Activated CD4-positive, CD25-positive, alpha-beta regulatory T cell treated with anti-CD3 and anti-CD28 coated beads, Interleukin-2, amount 50 U/mL, for 16 hours (primary cell): Measurements from ENCODE around the gene TEDC1.

ENCODE experiments used
- DNase-seq: peaks from one replicate; pipeline ENCODE4 v3.0.0-alpha.2; 2020; ENCODE audit warnings: low read depth, low spot score

The TEDC1 gene

DNA sequence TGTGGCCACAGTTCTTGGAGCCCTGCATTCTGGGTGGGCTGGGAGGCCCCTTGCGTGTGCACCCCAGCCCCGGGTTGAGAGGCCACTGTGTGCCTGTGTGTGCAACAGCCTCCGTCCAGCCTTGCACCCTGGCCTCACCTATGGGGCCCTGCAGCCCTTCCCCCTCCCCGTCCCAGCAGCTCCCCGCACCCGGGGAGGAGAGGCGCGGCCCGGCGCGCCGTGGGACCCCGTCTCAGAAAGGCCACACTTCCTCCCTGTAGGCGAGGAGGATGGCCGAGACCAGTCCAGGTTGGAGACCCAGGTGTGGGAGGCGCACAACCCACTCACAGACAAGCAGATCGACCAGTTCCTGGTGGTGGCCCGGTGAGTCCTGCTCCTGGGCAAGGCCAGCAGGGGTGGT is 33.0 kb upstream of the TEDC1 start:
- DNase-seq, result no peak

DNA sequence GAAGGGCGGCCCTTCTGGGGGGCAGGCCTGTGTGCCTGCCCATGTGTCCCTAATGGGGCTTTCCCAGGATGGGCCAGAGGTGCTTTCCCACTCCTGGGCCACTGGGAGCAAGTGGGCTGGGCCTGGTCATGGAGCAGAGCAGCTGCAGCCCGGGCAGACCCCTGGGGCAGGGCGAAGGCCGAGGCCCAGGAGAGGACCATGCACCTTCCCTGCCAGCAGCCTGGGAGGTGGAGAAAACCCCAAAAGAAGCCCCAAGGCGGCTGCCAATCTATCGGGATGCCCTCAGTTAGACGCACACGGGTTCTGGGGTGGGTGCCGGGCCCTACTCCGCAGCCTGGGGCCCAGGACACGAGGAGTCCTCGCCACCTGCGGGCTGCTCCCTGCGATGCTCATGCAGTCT is 32.5 kb upstream of the TEDC1 start:
- DNase-seq, result no peak

DNA sequence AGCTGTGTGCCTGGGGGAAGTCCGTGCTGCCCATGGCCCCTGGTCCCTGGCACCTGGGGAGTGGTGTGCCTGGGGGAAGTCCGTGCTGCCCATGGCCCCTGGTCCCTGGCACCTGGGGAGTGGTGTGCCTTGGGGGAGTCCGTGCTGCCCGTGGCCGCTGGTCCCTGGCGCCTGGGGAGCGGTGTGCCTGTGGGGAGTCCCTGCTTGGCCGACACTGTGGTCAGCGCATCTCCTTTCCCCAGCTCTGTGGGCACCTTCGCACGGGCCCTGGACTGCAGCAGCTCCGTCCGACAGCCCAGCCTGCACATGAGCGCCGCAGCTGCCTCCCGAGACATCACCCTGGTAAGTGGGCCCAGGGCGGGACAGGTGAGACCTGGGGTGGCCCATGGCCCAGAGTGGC is 30.9 kb upstream of the TEDC1 start:
- DNase-seq, result no peak

GRCh38 chr14:105460616-105461015 is 30.4 kb upstream of the TEDC1 start:
- no peak for DNase-seq

DNA sequence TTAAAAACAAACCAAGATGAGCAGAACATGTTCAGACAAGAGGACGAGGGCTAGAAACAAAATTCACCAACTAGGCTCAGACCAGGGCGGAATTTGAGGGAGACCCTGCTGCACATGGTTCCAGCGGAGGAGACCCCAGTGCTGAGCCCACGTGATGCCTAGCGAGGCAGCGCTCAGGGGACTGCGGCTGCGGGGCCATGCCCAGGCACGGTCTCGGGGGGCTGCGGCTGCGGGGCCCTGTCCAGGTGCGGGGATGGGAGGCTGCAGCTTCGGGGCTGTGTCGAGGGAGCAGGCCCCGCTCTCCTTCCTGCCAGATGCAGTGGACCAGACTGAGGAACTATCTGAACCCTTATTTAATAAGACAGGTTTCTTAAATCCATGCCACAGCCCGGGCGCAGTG is 29.1 kb upstream of the TEDC1 start:
- no peak for DNase-seq

DNA sequence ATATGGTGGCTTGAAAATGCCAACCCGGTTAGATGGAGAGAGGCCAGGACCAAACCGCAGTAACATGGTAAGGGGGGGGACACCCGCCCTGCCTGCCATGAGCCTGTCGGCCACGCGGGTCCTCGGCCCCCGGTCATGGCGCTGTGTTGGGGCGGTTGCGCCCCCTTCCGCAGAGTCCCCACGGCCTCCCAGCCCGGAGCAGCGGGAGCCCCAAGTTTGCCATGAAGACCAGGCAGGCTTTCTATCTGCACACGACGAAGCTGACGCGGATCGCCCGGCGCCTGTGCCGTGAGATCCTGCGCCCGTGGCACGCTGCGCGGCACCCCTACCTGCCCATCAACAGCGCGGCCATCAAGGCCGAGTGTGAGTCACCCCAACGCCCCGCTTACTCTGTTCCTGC is 26.5 kb upstream of the TEDC1 start:
- no peak for DNase-seq

DNA sequence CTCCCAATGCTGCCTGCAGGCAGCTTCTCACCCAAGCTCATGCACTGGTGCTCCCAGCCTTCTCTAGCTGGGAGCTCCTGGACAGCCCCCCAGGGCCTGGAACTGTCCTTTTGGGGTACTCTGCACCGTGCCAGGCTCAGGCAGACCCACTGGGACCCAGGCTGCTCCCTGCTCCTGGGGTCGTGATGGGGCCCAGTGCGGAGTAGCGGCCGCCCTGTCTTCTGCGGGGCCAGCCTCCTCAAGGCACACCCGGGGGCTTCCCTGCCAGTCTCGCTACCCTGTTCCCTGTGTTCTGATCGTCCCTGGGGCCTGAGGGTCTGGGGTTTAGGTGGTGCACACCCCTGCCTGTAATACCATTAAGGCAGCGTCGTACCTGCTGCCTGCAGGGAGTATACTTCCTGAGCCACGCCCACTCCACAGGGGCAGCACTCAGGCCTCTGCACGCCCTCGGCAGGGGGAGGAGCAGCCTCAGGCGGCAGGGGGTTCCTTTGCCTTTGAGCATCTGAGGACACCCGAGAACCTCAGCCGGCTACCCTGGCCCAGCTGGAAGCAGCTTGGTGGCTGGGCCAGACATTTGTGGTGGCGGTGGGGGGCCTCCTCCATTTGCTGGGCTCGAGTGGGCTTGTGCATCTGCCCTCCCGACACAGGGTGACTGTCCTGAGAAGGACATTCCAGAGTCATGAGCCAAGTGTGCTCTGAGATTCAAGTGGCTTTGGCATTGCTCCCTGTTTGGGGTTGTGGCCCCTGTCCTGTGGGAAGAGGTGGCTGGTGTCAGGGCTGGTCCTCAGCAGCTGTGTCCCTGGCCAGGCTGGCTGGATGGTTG is 25.6 kb upstream of the TEDC1 start:
- no peak for DNase-seq

- DNase-seq, result no peak
Observed at GRCh38 chr14:105466531-105467248, 24.4 kb upstream of the TEDC1 start.

GRCh38 chr14:105467249-105467941 is 23.7 kb upstream of the TEDC1 start:
- DNase-seq, result no peak

- no peak for DNase-seq
Observed at GRCh38 chr14:105467942-105468471, 23.0 kb upstream of the TEDC1 start.

DNA sequence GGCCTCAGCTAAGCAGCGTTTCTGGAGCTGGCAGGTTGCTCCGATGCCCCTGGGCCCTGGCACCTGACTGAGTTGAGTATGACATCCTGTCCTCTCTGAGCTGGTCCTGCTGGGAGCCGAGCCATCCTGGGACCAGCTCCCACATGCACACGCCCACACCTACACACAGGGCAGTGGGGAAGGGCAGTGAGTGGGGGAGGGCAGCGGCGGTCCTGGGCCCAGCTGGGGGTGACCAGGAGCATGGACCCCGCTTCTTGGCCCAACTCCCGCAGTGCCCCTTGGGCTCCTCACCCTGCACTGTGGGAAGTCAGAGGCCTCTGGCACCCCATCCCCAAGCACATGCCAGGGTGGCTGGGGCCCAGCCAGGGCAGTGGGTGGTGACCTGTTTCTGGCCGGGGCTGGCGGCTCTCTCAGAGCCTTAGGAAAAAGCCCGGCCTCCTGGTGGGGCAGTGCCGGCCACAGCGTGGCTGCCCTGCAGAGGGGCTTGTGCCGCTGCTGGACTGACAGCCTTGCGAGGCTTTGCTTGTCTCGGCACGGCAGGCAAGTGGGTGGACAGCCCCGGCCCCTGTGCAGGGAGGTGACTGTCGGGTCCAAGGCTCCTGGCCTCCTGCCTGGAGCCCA is 22.3 kb upstream of the TEDC1 start:
- DNase-seq, result no peak

DNA sequence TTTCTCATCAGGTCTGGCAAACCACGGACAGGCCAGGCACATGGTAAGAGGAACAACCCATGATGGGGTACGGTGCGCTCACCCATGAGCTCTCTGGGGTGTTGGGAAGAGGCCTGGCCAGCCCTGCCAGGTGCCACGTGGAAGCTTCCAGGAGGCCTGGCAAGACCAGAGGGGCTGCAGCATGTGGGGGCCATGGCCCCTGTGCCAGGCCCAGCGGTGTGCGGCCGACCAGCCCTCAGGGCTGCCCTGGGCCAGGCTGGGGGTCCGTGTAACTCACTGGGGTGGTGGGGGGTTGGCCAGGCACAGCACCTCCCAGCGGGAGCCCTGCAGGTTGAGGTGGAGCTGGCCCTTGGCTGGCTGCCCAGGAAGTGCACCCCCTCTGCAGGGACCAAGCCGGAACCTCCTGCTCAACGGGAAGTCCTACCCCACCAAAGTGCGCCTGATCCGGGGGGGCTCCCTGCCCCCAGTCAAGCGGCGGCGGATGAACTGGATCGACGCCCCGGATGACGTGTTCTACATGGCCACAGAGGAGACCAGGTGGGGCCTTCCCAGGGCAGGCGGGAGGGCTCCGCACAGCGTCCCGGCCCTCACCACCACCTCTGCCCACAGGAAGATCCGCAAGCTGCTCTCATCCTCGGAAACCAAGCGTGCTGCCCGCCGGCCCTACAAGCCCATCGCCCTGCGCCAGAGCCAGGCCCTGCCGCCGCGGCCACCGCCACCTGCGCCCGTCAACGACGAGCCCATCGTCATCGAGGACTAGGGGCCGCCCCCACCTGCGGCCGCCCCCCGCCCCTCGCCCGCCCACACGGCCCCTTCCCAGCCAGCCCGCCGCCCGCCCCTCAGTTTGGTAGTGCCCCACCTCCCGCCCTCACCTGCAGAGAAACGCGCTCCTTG is 21.3 kb upstream of the TEDC1 start:
- no peak for DNase-seq

GRCh38 chr14:105470350-105471296 is 20.4 kb upstream of the TEDC1 start:
- DNase-seq, result no peak

GRCh38 chr14:105471297-105471821 is 19.7 kb upstream of the TEDC1 start:
- no peak for DNase-seq

GRCh38 chr14:105471823-105472485 is 19.1 kb upstream of the TEDC1 start:
- DNase-seq, result no peak

- DNase-seq, result no peak
Observed at GRCh38 chr14:105472486-105472991, 18.5 kb upstream of the TEDC1 start.

DNA sequence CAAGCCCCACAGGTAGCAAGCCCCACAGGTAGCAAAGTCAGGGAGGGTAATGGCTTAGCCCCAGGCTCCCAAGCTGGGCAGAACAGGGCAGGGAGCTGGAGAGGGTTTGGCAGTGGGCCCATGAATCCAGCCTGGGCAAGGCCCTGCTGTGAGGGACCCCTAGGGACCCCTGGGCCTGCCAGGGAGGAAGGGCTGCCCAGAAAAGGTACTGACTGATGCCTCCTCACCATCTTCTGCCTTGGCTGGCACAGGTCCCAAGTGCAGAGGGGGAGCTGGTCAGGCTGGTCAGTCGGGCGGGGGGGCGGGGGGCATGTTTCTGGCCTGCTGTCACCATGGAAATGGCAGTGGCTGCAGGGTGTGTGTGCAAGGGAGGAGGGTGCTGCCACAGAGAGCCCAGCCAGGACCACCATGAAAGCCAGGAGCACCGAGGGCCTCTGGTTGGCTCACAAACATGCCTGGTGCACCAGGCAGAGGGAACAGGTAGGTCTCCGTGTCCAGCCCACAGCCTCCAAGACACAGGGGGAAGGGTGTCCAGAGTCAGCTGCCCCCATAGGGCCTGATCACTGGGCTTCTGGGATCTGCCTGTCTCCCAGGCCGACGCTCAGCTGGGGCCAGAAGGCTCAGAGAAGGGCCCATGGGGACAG is 17.9 kb upstream of the TEDC1 start:
- no peak for DNase-seq
